Ecto neural progenitor cell (in vitro differentiated cells): ENCODE data around the gene CRNKL1.
"Not testable (repeated sequence)": the region's sequence is repeated elsewhere in the genome, so short reads cannot be mapped to it uniquely, and the experiment has no call there.

ENCODE experiments used
- DNase-seq: peaks from one replicate; pipeline ENCODE4 v3.0.0-alpha.2; 2018; ENCODE audit warnings: low spot score

The CRNKL1 gene

GRCh38 chr20:20009784-20010253 lies 42.4 kb downstream of the CRNKL1 start:
- DNase-seq: no peak

DNA sequence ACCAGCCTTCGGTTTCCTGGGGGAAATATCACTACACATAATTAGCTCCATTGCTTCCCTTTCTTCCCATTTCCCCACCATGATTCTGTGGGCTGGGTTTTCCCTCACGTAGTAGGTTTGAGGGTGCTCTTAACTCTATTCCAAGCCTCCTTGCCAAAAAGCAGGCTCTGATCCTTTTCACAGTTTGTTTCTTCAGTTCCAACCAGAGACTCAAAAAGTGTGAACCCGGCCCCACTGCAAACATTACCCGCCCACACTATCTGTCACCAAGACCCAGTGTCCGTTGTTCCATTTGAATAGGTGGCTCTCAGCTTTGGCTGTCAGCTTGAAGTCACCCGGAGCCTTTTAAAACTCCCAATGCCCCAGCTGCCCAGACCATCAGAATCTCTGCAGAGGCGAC lies 46.9 kb downstream of the CRNKL1 start:
- DNase-seq: no peak

DNA sequence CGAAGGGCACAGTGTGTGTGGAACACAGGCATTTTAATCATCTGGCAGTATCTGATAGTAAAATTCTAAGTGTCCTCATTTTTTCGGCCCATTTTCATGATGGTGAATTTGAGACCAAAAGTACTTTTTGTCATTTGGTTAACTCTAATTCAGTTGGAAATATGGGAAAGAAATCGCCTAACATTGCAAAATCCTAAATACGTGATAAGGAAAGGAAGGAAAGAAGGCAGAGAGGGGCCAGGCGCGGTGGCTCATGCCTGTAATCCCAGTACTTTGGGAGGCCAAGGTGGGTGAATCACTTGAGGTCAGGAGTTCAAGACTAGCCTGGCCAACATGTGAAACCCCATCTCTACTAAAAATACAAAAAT lies 48.3 kb downstream of the CRNKL1 start:
- DNase-seq: not testable (repeated sequence)

DNA sequence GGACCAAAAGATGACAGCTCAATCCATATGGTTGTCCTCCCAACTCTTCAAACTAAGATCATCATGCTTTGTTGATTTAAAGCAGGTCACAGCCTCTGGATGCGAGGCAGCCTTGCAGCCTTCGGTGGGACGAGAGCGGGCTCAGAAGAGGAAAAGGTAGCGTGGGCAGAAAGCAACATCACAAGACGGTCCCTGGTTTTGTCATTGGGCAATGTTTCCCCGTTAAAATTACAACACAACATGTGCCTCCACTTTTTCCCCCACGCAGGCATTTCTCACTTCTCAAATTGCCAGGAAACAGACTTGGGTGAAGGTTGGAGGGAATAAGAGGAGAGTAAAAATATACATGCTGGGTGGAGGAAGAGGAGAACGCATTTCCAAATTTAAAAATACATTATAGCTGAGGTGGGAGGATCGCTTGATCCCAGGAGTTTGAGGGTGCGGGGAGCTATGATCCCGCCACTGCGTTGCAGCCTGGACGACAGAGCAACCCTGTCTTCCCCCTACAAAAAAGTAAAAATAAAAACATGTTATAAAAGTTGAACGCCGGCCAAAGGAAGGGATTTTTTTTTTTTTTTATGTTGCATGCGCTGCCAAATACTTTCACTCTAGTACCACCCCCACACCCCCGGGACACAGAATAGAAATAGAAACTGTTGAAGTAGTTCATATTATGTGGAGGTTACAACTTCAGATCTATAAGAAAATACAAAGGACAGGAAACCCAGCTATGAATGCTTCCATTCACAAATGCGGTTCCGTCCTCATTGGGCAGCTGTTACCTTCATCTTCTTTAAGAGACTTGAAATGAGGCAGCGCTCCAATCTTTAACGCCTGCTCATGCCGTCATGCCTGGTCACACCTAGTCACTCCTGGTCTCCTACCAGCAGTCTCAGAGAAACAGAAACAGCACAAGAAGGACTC lies 49.0 kb downstream of the CRNKL1 start:
- no peak for DNase-seq

DNA sequence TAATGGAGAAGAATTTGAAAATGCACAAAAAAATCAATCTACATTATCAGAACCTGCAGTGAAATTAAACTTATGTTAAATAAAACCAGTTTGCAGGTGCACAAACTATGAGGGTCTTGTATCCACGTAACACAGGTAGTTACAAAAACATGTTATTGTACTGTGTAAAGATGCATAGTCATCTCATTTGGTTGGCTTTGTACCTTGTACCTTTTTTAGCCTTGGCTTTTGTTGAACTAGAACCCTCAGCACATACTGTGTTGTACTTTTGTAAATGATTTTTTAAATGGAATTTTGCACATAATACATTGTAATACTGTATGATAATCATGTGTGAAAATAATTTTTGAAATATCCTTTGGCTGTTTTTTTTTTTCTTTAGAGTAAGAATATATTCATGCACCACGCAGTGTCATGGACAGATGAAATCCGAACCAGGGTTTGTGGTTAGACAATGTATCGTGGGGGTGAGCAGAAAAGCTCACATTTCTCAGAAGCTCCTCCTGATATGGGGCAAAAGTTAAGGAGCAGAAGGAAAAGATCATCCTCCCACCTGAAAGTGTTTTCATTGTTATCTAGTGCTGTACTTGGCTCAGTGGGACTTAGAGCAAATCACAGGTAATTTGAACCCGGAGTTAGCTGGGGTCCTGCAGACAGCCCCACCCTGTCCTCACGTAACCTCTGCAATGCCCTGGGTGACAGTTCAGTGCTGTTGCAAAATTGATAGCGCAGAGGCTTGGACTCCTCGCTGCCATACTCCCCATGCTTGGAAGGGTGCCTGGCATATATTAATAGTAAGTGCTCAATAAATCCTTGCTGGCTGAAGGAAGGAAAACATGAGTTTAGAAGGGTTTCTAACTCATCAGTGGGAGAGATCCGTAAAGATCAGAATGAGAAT lies 49.9 kb downstream of the CRNKL1 start:
- DNase-seq: no peak

- DNase-seq: no peak
Measured at GRCh38 chr20:20000211-20000968, 51.9 kb downstream of the CRNKL1 start.

DNA sequence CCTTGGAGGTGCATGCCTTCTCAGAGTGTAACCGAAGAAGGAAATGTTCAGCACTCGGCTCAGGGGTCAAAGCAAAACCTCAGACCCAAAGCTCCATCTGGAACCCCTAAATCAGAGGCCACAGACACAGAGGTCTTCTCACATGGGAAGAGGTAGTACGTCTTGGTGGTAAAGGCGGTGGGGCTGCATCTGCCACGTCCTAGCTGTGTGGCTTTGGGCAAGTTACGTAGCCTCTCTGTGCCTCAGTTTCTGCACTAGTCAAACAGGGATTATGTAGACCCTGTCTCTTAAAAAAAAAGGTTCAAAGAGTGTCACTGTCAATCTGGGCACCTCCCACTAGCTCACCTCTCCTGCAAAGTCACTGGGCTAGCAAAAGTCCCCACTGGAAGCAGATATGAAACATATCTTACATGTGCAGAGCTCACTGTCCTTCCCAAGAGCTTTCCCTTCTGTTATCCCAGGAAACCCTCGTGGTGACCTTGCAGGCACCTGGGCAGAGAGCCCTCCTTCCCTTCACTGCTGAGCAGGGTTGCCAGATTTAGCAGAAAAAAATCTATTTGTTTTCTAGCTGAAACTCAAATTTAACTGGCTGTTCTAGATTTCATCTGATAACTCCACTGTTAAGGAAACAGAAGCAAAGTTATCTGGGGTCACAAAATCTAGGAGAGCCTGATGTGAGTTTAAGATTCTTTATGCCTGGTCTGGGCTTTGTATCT lies 53.1 kb downstream of the CRNKL1 start:
- DNase-seq: no peak

- no peak for DNase-seq
Measured at GRCh38 chr20:19996917-19997316, 55.3 kb downstream of the CRNKL1 start.

- no peak for DNase-seq
Measured at GRCh38 chr20:19996222-19996621, 56.0 kb downstream of the CRNKL1 start.

DNA sequence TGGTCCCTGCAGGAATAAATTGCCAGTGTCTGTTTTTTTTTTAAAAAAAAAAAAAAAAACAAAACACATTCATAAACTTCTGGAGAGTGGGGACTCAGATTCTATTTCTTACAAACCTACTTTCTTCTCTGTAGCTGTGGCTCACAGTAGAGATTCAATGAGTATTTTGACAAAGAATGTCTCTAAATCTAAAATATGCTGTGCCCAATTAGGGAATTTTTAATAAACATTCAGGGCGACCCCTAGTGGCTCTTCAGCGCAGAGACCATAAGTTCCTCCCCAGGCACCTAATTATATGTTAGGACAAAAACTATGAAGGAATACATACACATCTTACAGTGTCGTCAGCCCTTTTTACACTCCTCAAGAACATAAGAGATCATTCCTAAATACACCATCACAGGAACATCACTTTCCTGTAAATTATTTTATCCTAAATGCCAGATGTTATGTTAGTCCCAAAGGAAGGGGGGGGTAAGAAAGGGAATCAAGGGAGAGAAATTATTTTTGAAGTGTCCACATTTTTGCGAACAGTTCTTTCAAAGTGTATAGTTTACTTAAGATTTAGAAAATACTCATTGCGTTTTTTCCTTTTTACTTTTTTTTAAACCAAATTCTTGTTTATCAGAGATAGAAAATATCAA lies 56.9 kb downstream of the CRNKL1 start:
- no peak for DNase-seq

- DNase-seq: no peak
Measured at GRCh38 chr20:19993958-19994669, 58.2 kb downstream of the CRNKL1 start.

GRCh38 chr20:19992996-19993908 lies 59.0 kb downstream of the CRNKL1 start:
- DNase-seq: no peak

- no peak for DNase-seq
Measured at GRCh38 chr20:19991854-19992253, 60.4 kb downstream of the CRNKL1 start.

GRCh38 chr20:19991308-19991707 lies 61.0 kb downstream of the CRNKL1 start:
- DNase-seq: no peak

DNA sequence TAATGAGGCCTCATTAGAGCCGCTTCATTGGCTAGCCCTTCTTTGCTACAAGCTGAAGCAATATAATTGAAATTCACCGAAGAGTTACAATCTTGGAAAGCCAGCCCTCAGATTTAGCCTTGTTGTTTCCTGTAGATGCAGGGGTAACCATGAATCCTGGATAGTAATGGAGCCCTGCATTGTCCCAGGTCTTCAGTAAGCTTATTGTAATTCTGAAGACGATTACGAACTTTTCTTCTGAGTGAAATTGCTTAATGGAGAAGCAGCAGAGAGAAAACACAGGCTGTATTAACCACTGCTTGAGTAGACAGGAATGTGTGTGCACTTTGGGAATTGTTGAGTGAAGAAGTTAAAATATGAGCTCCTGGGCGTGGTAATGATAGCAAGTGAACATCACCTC lies 61.4 kb downstream of the CRNKL1 start:
- no peak for DNase-seq

GRCh38 chr20:19987046-19987445 lies 65.2 kb downstream of the CRNKL1 start:
- DNase-seq: no peak

GRCh38 chr20:19986419-19986818 lies 65.8 kb downstream of the CRNKL1 start:
- no peak for DNase-seq
